Kidney epithelial cell (primary cell): ENCODE data around the gene PLIN1. TPM values are rescaled to one million over a fixed set of nuclear protein-coding genes. Genes with fewer than 3 reads are reported as not detected.

Experiments used
- DNase-seq: peaks from one replicate; pipeline ENCODE4 v3.0.0-alpha.2; 2010; ENCODE audit warnings: low read depth
- H3K27me3 ChIP-seq: 2 replicates; pipeline ENCODE4 v1.6.0; 2011; ENCODE audit warnings: low read length; ENCODE audit not compliant: control insufficient read depth, insufficient read depth
- H3K36me3 ChIP-seq: 2 replicates; pipeline ENCODE4 v1.5.1; 2011; ENCODE audit warnings: low read length; ENCODE audit not compliant: control insufficient read depth, insufficient read depth
- H3K4me3 ChIP-seq: 2 replicates; pipeline ENCODE4 v1.5.1; 2011; ENCODE audit warnings: low read depth, mild to moderate bottlenecking, control low read depth, low read length
- total RNA-seq: library from RNA; depleted of rRNA; stranded (reverse); fragments of >200 nt; gene quantifications from 2 replicates; pipeline ENCODE4 v1.2.3, GENCODE V29; 2015
- TF ChIP-seq, protein P1 (sequence below): IDR thresholded peaks from 2 replicates; pipeline ENCODE4 v1.5.1; 2011; ENCODE audit warnings: mild to moderate bottlenecking, moderate library complexity, low read length, control low read depth, inconsistent platforms; ENCODE audit not compliant: insufficient read depth, poor library complexity, severe bottlenecking

The PLIN1 gene
- total RNA-seq, 1 donor from 2014 or later: 0.08 TPM

DNA sequence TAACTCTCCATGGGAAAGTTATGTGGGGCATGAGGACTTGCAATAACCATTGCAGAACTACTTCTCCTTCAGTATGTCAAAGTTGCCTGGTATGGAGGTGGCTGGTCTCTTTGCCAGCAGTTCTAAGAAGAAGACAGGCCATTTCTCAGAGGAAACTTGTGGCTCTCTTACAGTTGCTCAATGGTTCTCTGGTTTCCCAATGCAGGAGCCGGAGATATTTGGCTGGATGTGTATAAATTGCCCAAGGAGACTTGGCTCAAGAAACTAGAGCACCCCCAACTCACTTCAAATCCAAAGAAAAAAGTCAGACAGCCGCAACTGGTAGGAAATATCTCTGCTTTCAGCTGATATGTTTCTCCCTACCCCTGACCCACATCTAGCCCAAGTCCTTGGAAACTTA lies 35.6 kb upstream of the PLIN1 start:
- TF ChIP-seq, protein P1, sequence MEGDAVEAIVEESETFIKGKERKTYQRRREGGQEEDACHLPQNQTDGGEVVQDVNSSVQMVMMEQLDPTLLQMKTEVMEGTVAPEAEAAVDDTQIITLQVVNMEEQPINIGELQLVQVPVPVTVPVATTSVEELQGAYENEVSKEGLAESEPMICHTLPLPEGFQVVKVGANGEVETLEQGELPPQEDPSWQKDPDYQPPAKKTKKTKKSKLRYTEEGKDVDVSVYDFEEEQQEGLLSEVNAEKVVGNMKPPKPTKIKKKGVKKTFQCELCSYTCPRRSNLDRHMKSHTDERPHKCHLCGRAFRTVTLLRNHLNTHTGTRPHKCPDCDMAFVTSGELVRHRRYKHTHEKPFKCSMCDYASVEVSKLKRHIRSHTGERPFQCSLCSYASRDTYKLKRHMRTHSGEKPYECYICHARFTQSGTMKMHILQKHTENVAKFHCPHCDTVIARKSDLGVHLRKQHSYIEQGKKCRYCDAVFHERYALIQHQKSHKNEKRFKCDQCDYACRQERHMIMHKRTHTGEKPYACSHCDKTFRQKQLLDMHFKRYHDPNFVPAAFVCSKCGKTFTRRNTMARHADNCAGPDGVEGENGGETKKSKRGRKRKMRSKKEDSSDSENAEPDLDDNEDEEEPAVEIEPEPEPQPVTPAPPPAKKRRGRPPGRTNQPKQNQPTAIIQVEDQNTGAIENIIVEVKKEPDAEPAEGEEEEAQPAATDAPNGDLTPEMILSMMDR: no peak
- H3K27me3 ChIP-seq: no peaks in the 10 kb centered on the region
- no peak for DNase-seq
- no peaks in the 10 kb centered on the region for H3K36me3 ChIP-seq
- H3K4me3 ChIP-seq: no peak overlapping the region

DNA sequence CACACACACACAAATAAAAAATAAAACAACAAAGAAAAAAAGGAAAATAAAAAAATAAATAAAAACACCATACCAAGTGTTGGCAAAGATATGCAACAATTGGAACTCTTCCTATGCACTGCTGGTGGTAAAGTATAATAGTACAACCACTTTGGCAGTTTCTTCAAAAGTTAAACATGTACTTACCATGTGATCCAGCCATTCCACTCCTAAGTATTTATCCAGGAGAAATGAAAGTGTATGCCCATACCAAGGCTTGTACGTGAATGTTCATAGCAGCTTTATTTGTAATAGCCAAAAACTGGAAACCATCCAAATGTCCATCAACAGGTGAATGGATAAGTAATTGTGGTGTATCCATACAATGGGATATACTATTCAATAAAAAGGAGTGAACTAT lies 28.4 kb upstream of the PLIN1 start:
- no peak for DNase-seq
- TF ChIP-seq, protein P1: no peak
- Histone ChIP-seq H3K36me3 (no peaks in the 10 kb centered on the region), H3K4me3 (no peak overlapping the region), H3K27me3 (no peaks in the 10 kb centered on the region)

DNA sequence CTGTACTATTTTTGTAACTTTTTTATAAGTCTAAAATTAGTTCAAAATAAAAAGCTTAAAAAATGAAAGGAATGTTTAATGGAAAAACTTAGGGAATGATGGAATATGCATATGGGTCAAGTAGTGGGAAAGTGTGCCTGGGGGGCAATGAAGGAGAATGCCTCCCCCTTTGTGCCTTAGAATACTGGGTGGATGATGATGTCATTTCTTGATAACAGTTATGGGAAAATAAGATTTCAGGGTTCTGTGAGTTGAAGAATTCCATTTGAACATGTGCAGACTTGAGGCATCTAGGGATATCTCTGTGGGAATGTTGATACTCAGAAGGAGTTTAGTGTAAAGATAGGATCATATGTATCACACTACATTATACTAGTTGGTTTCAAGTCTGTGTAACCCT lies 25.2 kb upstream of the PLIN1 start:
- Histone ChIP-seq H3K4me3 (no peak overlapping the region), H3K36me3 (no peaks in the 10 kb centered on the region), H3K27me3 (no peaks in the 10 kb centered on the region)
- DNase-seq: no peak
- TF ChIP-seq, protein P1: no peak

DNA sequence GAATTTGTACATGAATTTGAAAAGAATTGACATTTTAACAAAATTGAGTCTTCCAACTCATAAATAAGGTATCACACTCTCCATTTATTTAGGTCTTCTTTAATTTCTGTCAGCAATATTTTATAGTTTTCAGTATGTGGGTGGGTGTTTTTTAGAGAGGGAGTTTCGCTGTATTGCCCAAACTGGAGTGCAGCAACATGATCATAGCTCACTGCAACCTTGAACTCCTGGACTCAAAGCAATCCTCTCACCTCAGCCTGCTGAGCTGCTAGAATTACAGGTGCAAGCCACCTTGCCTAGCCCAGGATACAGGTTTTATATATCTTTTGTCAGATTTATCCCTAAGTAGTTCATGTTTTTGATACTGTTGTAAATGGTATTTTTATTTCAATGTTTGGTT lies 16.0 kb upstream of the PLIN1 start:
- Histone ChIP-seq H3K27me3 (no peaks in the 10 kb centered on the region), H3K4me3 (no peak overlapping the region), H3K36me3 (no peaks in the 10 kb centered on the region)
- TF ChIP-seq, protein P1: no peak
- no peak for DNase-seq

DNA sequence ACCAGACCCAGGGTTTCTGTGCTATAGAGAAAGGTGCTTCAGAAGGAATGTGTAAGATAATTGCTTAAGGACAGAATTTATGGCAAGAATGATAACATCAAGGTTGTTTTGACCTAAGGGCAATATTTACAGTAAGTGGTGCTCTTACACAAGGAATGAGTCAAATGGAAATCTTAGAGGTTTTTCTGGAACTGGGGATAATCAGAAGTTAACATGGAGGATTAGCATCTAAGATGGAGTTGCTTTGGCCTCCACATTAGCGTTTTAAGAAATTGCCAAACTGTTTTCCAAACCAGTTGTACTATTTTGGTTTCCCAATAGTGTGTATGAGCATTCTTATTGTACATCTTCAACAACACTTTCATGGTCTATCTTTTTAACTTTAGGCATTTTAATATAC lies 14.5 kb upstream of the PLIN1 start:
- Histone ChIP-seq H3K27me3 (no peaks in the 10 kb centered on the region), H3K4me3 (no peak overlapping the region), H3K36me3 (no peaks in the 10 kb centered on the region)
- TF ChIP-seq, protein P1: no peak
- no peak for DNase-seq

DNA sequence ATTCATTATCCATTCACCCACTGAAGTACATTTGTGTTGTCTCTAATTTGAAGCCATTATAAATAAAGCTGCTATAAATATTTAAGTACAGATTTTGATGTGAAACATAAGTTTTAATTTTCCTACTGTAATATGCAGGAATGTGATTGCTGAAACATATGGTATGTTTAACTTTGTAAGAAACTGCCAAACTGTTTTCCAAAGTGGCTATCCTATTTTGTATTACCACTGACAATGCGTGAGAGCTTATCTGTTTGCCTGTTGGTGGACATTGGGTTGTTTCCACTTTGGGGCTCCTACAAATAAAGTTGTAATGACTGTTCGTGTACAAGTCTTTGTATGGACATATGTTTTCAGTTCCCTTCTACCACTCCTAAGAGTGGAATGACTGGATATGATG lies 13.9 kb upstream of the PLIN1 start:
- no peak for DNase-seq
- TF ChIP-seq, protein P1: no peak
- Histone ChIP-seq H3K4me3 (no peak overlapping the region), H3K27me3 (no peaks in the 10 kb centered on the region), H3K36me3 (no peaks in the 10 kb centered on the region)
